ENCODE data around the gene ABI3BP. TPM values are rescaled to one million over a fixed set of nuclear protein-coding genes. Genes with fewer than 3 reads are reported as not detected.

ABI3BP gene
- total RNA-seq, 1 donor from 2014 or later = 1.1 TPM

DNA sequence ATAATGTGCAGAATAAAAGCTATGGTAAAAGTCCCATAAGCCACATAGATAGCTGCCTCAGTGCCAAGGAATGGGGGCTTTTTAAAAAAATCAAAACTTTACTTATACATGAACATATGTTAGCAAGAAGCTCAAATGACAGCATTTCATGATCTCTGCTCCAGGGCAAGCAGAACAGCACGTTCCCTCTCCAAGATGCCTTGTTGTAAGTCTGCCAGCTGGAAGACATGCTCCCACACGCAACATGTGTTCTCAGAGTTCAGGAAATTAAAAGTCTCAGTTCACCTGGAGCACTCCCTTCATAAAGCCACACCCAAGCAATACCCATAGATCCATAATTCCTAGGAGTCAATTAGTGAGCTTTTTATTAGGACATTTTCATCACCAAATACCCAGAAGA lies 52.2 kb downstream of the ABI3BP start:
- Histone ChIP-seq H3K4me3 (ENCODE audit: insufficient read depth, low read depth, low read length) (no peak overlapping the region), H3K36me3 (ENCODE audit: insufficient read depth, low read length) (no peaks in the 10 kb centered on the region), H3K27me3 (ENCODE audit: insufficient read depth, low read length) (no peaks in the 10 kb centered on the region), H3K9me3 (ENCODE audit: insufficient read depth, low read depth, low read length) (no peaks in the 10 kb centered on the region), H3K9ac (ENCODE audit: low read length) (no peak overlapping the region), H3K27ac (ENCODE audit: low read depth, low read length) (no peak overlapping the region), H3K4me1 (ENCODE audit: insufficient read depth, low read length) (no peaks in the 10 kb centered on the region), H4K20me1 (ENCODE audit: insufficient read depth, low read length) (no peaks in the 10 kb centered on the region), H3K4me2 (ENCODE audit: low read length) (no peak overlapping the region), H3K79me2 (ENCODE audit: insufficient read depth, low read length) (no peaks in the 10 kb centered on the region), H2AFZ (ENCODE audit: low read depth, low read length) (no peak overlapping the region)
- no peaks in the 10 kb centered on the region for H3K4me1 Mint-ChIP-seq (ENCODE audit: low read depth, unreplicated experiment)
- H3K4me3 Mint-ChIP-seq (ENCODE audit: unreplicated experiment) = no peak overlapping the region
- TF ChIP-seq, protein P1, sequence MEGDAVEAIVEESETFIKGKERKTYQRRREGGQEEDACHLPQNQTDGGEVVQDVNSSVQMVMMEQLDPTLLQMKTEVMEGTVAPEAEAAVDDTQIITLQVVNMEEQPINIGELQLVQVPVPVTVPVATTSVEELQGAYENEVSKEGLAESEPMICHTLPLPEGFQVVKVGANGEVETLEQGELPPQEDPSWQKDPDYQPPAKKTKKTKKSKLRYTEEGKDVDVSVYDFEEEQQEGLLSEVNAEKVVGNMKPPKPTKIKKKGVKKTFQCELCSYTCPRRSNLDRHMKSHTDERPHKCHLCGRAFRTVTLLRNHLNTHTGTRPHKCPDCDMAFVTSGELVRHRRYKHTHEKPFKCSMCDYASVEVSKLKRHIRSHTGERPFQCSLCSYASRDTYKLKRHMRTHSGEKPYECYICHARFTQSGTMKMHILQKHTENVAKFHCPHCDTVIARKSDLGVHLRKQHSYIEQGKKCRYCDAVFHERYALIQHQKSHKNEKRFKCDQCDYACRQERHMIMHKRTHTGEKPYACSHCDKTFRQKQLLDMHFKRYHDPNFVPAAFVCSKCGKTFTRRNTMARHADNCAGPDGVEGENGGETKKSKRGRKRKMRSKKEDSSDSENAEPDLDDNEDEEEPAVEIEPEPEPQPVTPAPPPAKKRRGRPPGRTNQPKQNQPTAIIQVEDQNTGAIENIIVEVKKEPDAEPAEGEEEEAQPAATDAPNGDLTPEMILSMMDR (IDR thresholded peaks at IDR 0.05; ENCODE audit: insufficient read depth, low read depth, low read length) = no peak
- H3K36me3 Mint-ChIP-seq (ENCODE audit: low read depth, unreplicated experiment) = no peaks in the 10 kb centered on the region
- no peak for DNase-seq (ENCODE audit: low read depth)
- no peaks in the 10 kb centered on the region for H3K9me3 Mint-ChIP-seq (ENCODE audit: unreplicated experiment)
- H3K27ac Mint-ChIP-seq (ENCODE audit: unreplicated experiment) = no peak overlapping the region
- H3K27me3 Mint-ChIP-seq (ENCODE audit: low read depth, unreplicated experiment) = no peaks in the 10 kb centered on the region
- no peak for FAIRE-seq

DNA sequence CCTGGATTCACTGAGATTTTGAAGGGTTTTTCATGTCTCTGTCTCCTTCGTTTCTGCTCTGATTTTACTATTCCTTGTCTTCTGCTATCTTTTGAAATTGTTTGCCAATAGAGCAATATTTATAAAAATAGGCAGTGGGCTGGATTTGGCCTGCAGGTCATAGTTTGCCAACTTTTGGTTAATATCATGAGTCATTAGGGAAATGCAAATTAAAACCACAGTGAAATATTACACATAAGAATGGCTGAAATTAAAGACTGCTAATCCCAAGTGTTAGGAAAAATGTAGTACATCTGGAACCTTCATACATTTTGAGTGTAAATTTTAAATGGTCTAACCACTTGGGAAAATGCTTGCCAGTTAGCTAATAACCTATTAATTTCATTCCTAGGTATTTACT lies 56.3 kb downstream of the ABI3BP start:
- Histone ChIP-seq H3K27ac (ENCODE audit: low read depth, low read length) (no peak overlapping the region), H2AFZ (ENCODE audit: low read depth, low read length) (no peak overlapping the region), H3K9me3 (ENCODE audit: insufficient read depth, low read depth, low read length) (no peaks in the 10 kb centered on the region), H3K4me2 (ENCODE audit: low read length) (no peak overlapping the region), H4K20me1 (ENCODE audit: insufficient read depth, low read length) (no peaks in the 10 kb centered on the region), H3K36me3 (ENCODE audit: insufficient read depth, low read length) (no peaks in the 10 kb centered on the region), H3K9ac (ENCODE audit: low read length) (no peak overlapping the region), H3K4me1 (ENCODE audit: insufficient read depth, low read length) (no peaks in the 10 kb centered on the region), H3K79me2 (ENCODE audit: insufficient read depth, low read length) (no peaks in the 10 kb centered on the region), H3K4me3 (ENCODE audit: insufficient read depth, low read depth, low read length) (no peak overlapping the region), H3K27me3 (ENCODE audit: insufficient read depth, low read length) (no peaks in the 10 kb centered on the region)
- Mint-ChIP-seq H3K4me3 (ENCODE audit: unreplicated experiment) (no peak overlapping the region), H3K4me1 (ENCODE audit: low read depth, unreplicated experiment) (no peaks in the 10 kb centered on the region), H3K36me3 (ENCODE audit: low read depth, unreplicated experiment) (no peaks in the 10 kb centered on the region), H3K27me3 (ENCODE audit: low read depth, unreplicated experiment) (no peaks in the 10 kb centered on the region), H3K9me3 (ENCODE audit: unreplicated experiment) (peaks cover 2% of the 10 kb centered on the region), H3K27ac (ENCODE audit: unreplicated experiment) (no peak overlapping the region)
- TF ChIP-seq, protein P1 (IDR thresholded peaks at IDR 0.05; ENCODE audit: insufficient read depth, low read depth, low read length) = no peak
- no peak for TF ChIP-seq EZH2 (IDR thresholded peaks at IDR 0.05; ENCODE audit: insufficient read depth, low read length)
- DNase-seq (ENCODE audit: low read depth) = no peak
- FAIRE-seq = no peak

DNA sequence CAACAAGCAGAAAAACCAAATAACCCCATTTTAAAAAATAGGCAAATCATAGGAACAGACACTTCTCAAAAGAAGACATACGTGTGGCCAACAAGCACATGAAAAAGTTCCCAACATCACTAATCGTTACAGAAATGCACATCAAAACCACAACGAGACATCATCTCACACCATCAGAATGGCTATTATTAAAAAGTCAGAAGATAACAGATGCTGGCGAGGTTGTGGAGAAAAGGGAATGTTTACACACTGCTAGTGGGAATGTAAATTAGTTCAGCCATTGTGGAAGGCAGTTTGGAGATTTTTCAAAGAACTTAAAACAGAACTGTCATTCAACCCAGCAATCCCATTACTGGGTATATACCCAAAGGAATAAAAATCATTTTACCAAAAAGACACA lies 60.7 kb downstream of the ABI3BP start:
- no peak overlapping the region for H2AFZ ChIP-seq (ENCODE audit: low read depth, low read length)
- H3K4me1 ChIP-seq (ENCODE audit: insufficient read depth, low read length) = no peaks in the 10 kb centered on the region
- DNase-seq (ENCODE audit: low read depth) = peak; percentile 55
- Mint-ChIP-seq H3K4me3 (ENCODE audit: unreplicated experiment) (no peak overlapping the region), H3K27ac (ENCODE audit: unreplicated experiment) (no peak overlapping the region), H3K4me1 (ENCODE audit: low read depth, unreplicated experiment) (no peaks in the 10 kb centered on the region), H3K36me3 (ENCODE audit: low read depth, unreplicated experiment) (no peaks in the 10 kb centered on the region), H3K9me3 (ENCODE audit: unreplicated experiment) (peaks cover 2% of the 10 kb centered on the region), H3K27me3 (ENCODE audit: low read depth, unreplicated experiment) (no peaks in the 10 kb centered on the region)
- H3K4me2 ChIP-seq (ENCODE audit: low read length) = no peak overlapping the region
- no peak for TF ChIP-seq EZH2 (IDR thresholded peaks at IDR 0.05; ENCODE audit: insufficient read depth, low read length)
- TF ChIP-seq, protein P1 (IDR thresholded peaks at IDR 0.05; ENCODE audit: insufficient read depth, low read depth, low read length) = no peak
- no peak overlapping the region for H3K4me3 ChIP-seq (ENCODE audit: insufficient read depth, low read depth, low read length)
- no peaks in the 10 kb centered on the region for H4K20me1 ChIP-seq (ENCODE audit: insufficient read depth, low read length)
- H3K79me2 ChIP-seq (ENCODE audit: insufficient read depth, low read length) = no peaks in the 10 kb centered on the region
- FAIRE-seq = no peak
- no peak overlapping the region for H3K9ac ChIP-seq (ENCODE audit: low read length)
- no peaks in the 10 kb centered on the region for H3K9me3 ChIP-seq (ENCODE audit: insufficient read depth, low read depth, low read length)
- H3K36me3 ChIP-seq (ENCODE audit: insufficient read depth, low read length) = no peaks in the 10 kb centered on the region
- no peak overlapping the region for H3K27ac ChIP-seq (ENCODE audit: low read depth, low read length)
- no peaks in the 10 kb centered on the region for H3K27me3 ChIP-seq (ENCODE audit: insufficient read depth, low read length)

Measured in astrocyte (in vitro differentiated cells and primary cell).